Measurements from ENCODE around the gene VAV1. TPM values are rescaled to one million over a fixed set of nuclear protein-coding genes. Genes with fewer than 3 reads are reported as not detected.

Gene VAV1
- total and polyA plus RNA-seq, 2 of the 13 experiments (the other 11 are each of a cell fraction or from before 2014, with no cell fraction given): not detected

DNA sequence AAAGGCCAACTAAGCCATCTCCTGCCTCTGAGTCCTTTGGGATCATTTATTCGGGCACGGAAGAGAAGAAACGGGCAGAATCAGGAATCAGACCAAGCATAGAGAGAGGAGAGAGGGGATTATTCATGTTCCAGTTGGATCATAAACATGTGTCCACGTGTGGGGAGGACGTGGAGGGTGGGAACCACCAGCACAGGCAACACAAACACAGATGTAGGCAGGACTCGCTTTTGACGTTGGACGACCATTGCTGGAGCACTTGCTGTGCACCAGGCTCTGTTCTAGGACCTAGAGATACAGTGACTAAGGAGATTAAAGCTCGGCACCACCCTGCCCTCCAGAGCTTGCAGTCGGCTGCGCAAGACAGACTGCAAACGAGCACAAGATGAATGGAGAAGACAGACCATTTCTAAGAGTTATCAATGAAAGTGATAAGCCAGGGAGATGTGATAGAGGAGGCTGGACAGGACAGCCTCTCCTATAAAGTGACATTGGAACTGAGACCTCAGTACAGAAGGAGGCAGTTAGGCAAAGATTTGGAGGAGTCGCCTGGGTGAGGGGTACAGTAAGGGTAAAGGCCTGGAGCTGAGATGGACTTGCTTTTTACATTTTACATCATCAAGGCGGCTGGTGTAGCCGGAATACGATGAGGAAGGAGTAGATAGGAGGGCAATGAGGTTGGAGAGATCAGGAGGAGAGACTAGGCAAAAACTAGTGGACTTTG is 6.0 kb upstream of the VAV1 start (continued):
- TF ChIP-seq, protein P1, sequence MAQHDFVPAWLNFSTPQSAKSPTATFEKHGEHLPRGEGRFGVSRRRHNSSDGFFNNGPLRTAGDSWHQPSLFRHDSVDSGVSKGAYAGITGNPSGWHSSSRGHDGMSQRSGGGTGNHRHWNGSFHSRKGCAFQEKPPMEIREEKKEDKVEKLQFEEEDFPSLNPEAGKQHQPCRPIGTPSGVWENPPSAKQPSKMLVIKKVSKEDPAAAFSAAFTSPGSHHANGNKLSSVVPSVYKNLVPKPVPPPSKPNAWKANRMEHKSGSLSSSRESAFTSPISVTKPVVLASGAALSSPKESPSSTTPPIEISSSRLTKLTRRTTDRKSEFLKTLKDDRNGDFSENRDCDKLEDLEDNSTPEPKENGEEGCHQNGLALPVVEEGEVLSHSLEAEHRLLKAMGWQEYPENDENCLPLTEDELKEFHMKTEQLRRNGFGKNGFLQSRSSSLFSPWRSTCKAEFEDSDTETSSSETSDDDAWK (CRISPR knock-in tag; IDR thresholded peaks at IDR 0.05): no peak

DNA sequence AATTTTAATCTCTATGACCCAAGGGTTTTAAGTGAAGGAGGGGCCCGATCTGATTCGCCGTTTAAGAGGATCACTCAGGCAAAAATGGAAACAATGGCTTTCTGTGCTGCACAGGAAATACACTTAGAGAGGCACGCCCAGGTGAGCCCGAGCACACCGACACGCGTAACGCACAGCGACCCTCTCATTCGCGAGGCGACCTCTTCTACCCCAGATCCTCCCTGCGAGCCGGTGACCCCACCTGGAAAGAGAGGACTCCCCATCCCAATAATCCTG is 5.5 kb upstream of the VAV1 start:
- Histone ChIP-seq H3K9ac (ENCODE audit: insufficient read depth, low read depth, low read length) (peak overlapping the region; percentile 45; the same call in 1 of the 2 replicates), H2AFZ (ENCODE audit: low read length) (no peak overlapping the region), H3K4me1 (ENCODE audit: insufficient read depth, low read length) (peaks cover 40% of the 10 kb centered on the region), H3K4me3 (replicated peaks in 1 of 3; ENCODE audit: insufficient read depth in 1 of 3, low read depth in 2 of 3, low read length in 3 of 3) (peak overlapping the region; percentile 52 to 73 (median 64)), H3K9me3 (ENCODE audit: low read length) (no peaks in the 10 kb centered on the region), H3K79me2 (ENCODE audit: insufficient read depth, low read length) (no peaks in the 10 kb centered on the region), H3K36me3 (replicated peaks in 1 of 2; ENCODE audit: control insufficient read depth in 1 of 2, insufficient read depth in 2 of 2, low read length in 2 of 2) (no peaks in the 10 kb centered on the region), H4K20me1 (ENCODE audit: insufficient read depth, low read length) (no peaks in the 10 kb centered on the region), H3K27me3 (ENCODE audit: control insufficient read depth in 1 of 2, insufficient read depth in 2 of 2, low read length in 2 of 2) (no peaks in the 10 kb centered on the region), H3K27ac (ENCODE audit: extremely low read length, insufficient read depth, low read length) (no peak overlapping the region), H3K4me2 (ENCODE audit: low read depth, low read length) (peak overlapping the region; percentile 86)
- BruUV-seq (replicated peaks): no TSS peak
- CTCF ChIA-PET (ENCODE audit: low intra/inter-chr PET ratio, low total read pairs): no interaction called here
- 0% methylated on average over 4 of the region's 15 CpGs for WGBS (ENCODE audit: low lambda C conversion rate)
- no peak for FAIRE-seq
- DNase-seq (ENCODE audit: low spot score): peak; percentile 55
- ATAC-seq: peak; percentile 24; the same call in 2 of the 3 replicates
- POLR2A ChIA-PET: interaction anchor here (0.8 to 1.0 kb wide), 3 partner anchors 13 to 302 kb away, joined by 3 read pairs; partner anchors contain the start of gene ZNF557
- TF ChIP-seq RAD21 (CRISPR knock-in tag; IDR thresholded peaks at IDR 0.05) (no peak), CREB1 (IDR thresholded peaks at IDR 0.05) (no peak), CREB1 (CRISPR knock-in tag; IDR thresholded peaks at IDR 0.05) (0 out of 2 replicates have a peak, but pooled peaks have one; percentile 31)
- TF ChIP-seq, protein P2, sequence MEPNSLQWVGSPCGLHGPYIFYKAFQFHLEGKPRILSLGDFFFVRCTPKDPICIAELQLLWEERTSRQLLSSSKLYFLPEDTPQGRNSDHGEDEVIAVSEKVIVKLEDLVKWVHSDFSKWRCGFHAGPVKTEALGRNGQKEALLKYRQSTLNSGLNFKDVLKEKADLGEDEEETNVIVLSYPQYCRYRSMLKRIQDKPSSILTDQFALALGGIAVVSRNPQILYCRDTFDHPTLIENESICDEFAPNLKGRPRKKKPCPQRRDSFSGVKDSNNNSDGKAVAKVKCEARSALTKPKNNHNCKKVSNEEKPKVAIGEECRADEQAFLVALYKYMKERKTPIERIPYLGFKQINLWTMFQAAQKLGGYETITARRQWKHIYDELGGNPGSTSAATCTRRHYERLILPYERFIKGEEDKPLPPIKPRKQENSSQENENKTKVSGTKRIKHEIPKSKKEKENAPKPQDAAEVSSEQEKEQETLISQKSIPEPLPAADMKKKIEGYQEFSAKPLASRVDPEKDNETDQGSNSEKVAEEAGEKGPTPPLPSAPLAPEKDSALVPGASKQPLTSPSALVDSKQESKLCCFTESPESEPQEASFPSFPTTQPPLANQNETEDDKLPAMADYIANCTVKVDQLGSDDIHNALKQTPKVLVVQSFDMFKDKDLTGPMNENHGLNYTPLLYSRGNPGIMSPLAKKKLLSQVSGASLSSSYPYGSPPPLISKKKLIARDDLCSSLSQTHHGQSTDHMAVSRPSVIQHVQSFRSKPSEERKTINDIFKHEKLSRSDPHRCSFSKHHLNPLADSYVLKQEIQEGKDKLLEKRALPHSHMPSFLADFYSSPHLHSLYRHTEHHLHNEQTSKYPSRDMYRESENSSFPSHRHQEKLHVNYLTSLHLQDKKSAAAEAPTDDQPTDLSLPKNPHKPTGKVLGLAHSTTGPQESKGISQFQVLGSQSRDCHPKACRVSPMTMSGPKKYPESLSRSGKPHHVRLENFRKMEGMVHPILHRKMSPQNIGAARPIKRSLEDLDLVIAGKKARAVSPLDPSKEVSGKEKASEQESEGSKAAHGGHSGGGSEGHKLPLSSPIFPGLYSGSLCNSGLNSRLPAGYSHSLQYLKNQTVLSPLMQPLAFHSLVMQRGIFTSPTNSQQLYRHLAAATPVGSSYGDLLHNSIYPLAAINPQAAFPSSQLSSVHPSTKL (CRISPR knock-in tag; IDR thresholded peaks at IDR 0.05): 0 out of 2 replicates have a peak, but pooled peaks have one; percentile 6
- intact Hi-C loops (cut with micrococcal nuclease; ENCODE audit: unreplicated experiment) (no loop called here), in situ Hi-C loops (cut with HindIII; ENCODE audit: extremely low pct_ligation_motif_present, low pct_unique_long_range_greater_than_20kb) (no loop called here)
